Lower lobe of right lung (tissue), 2 donors: ENCODE measurements around the gene CHST8. TPM values are rescaled to one million over a fixed set of nuclear protein-coding genes. Genes with fewer than 3 reads are reported as not detected.
A peak's percentile ranks its signal among the peaks of the same experiment; 100 is the strongest.

Experiments used
- ATAC-seq, 2 donors: fragments of 200-7000 bp; cut with Tn5 transposase; one replicate each; pipeline ENCODE4 v1.9.1; 2020 to 2022; ENCODE audit warnings: mild to moderate bottlenecking in 2 of 2, moderate library complexity in 2 of 2
- DNase-seq: peaks from one replicate; pipeline ENCODE4 v3.0.0-alpha.2; 2020
- H3K27ac ChIP-seq: fragments of 200-600 bp; one replicate; pipeline ENCODE4 v1.8.0; 2022
- H3K27me3 ChIP-seq: fragments of 200-600 bp; one replicate; pipeline ENCODE4 v1.8.0; 2022; ENCODE audit warnings: low read depth
- H3K36me3 ChIP-seq: fragments of 200-600 bp; one replicate; pipeline ENCODE4 v1.8.0; 2022; ENCODE audit warnings: mild to moderate bottlenecking
- H3K4me1 ChIP-seq: fragments of 200-600 bp; one replicate; pipeline ENCODE4 v1.8.0; 2022
- H3K4me3 ChIP-seq: fragments of 200-600 bp; one replicate; pipeline ENCODE4 v1.8.0; 2022; ENCODE audit warnings: mild to moderate bottlenecking
- H3K9me3 ChIP-seq: fragments of 200-600 bp; one replicate; pipeline ENCODE4 v1.8.0; 2022
- intact Hi-C: fragments of 100-400 bp; cut with DNase I; formaldehyde crosslinking; loops from one replicate; pipeline ENCODE4 v1.11.0; 2022
- total RNA-seq: library from RNA; stranded (reverse); fragmentation: NEBNext Ultra II Directional; extraction: Animal tissue kit (Norgen Biotek cat#: 25700); gene quantifications from one replicate; pipeline ENCODE4 v1.2.1, GENCODE V29; 2021
- TF ChIP-seq, protein P1 (sequence below): fragments of 200-600 bp; IDR thresholded peaks from one replicate; pipeline ENCODE4 v1.8.0; 2022; ENCODE audit warnings: antibody characterized with exemption, mild to moderate bottlenecking
- donor health status: DM: no; HTN: yes; CAD: no; lungs with severe emphysema.

The CHST8 gene
- total RNA-seq, 1 donor from 2014 or later: not detected

GRCh38 chr19:33766623-33767022 is 144.9 kb downstream of the CHST8 start:
- H3K36me3 ChIP-seq: no peaks in the 10 kb centered on the region
- no peak for ATAC-seq
- no peak for DNase-seq
- intact Hi-C loops: no loop called here
- no peaks in the 10 kb centered on the region for H3K9me3 ChIP-seq
- no peak overlapping the region for H3K27ac ChIP-seq
- peaks cover 10% of the 10 kb centered on the region for H3K27me3 ChIP-seq
- TF ChIP-seq, protein P1, sequence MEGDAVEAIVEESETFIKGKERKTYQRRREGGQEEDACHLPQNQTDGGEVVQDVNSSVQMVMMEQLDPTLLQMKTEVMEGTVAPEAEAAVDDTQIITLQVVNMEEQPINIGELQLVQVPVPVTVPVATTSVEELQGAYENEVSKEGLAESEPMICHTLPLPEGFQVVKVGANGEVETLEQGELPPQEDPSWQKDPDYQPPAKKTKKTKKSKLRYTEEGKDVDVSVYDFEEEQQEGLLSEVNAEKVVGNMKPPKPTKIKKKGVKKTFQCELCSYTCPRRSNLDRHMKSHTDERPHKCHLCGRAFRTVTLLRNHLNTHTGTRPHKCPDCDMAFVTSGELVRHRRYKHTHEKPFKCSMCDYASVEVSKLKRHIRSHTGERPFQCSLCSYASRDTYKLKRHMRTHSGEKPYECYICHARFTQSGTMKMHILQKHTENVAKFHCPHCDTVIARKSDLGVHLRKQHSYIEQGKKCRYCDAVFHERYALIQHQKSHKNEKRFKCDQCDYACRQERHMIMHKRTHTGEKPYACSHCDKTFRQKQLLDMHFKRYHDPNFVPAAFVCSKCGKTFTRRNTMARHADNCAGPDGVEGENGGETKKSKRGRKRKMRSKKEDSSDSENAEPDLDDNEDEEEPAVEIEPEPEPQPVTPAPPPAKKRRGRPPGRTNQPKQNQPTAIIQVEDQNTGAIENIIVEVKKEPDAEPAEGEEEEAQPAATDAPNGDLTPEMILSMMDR: no peak
- no peaks in the 10 kb centered on the region for H3K4me1 ChIP-seq
- H3K4me3 ChIP-seq: no peak overlapping the region

DNA sequence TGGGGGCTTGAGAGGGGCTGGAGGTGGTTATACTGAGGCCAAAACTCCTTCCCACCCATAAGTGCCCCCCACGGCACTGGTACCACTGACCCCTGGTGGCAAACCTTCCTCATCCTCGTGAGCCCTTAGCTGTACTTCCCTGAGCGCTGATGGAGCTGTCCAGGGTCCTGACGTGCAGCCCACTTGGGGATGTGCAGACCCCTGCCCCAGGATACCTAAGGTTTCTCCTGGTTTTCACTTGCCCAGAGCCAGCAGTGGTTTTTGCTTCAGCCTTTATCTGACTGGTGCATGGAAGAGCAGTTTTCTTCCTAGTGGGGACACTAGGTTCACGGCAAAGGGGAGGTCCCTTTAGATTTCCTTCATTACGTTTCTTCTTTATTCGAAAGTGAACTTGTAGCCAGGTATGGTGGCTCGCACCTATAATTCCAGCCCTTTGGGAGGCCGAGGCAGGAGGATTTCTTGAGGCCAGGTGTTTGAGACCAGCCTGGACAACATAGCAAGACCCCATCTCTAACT is 146.2 kb downstream of the CHST8 start:
- no peaks in the 10 kb centered on the region for H3K4me1 ChIP-seq
- H3K27me3 ChIP-seq: peaks cover 10% of the 10 kb centered on the region
- H3K9me3 ChIP-seq: no peaks in the 10 kb centered on the region
- no peak overlapping the region for H3K4me3 ChIP-seq
- DNase-seq (no peak), ATAC-seq (no peak)
- intact Hi-C loops: no loop called here
- TF ChIP-seq, protein P1: no peak
- H3K27ac ChIP-seq: no peak overlapping the region
- H3K36me3 ChIP-seq: no peaks in the 10 kb centered on the region

GRCh38 chr19:33769208-33769607 is 147.5 kb downstream of the CHST8 start:
- Histone ChIP-seq H3K9me3 (no peaks in the 10 kb centered on the region), H3K27me3 (peaks cover 10% of the 10 kb centered on the region), H3K27ac (no peak overlapping the region), H3K4me1 (no peaks in the 10 kb centered on the region), H3K4me3 (no peak overlapping the region), H3K36me3 (no peaks in the 10 kb centered on the region)
- DNase-seq: no peak
- ATAC-seq: no peak
- TF ChIP-seq, protein P1: no peak
- intact Hi-C loops: no loop called here

DNA sequence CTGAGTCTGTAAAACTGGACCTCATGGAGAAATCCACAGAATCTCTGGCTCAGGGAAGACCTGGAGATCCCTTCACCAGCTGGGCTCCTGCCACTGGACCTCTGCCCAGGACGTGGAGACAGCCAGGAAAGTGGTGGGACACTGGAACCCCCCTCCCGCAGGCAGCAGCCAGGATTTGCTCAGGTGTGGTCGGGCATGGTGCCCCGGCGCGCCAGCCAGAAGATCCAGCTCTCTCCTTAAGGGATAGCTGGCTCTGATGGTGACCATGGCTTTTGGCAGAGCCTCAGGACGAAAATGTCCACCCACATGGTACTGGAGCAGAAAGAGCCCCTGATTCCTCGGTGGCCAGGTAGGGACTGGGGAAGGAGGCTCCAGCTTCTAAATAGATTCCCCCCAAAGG is 148.4 kb downstream of the CHST8 start:
- no peaks in the 10 kb centered on the region for H3K9me3 ChIP-seq
- no peak for ATAC-seq
- H3K4me1 ChIP-seq: no peaks in the 10 kb centered on the region
- intact Hi-C loops: loop anchor here (10.0 kb wide), 1 partner anchor 335 kb away; no protein-coding TSS in a partner anchor
- TF ChIP-seq, protein P1: no peak
- DNase-seq: no peak
- H3K27me3 ChIP-seq: peaks cover 10% of the 10 kb centered on the region
- H3K27ac ChIP-seq: no peak overlapping the region
- H3K4me3 ChIP-seq: no peak overlapping the region
- H3K36me3 ChIP-seq: no peaks in the 10 kb centered on the region

GRCh38 chr19:33771384-33772101 is 149.8 kb downstream of the CHST8 start:
- peak; percentile 73 to 81 for ATAC-seq
- Histone ChIP-seq H3K4me3 (no peak overlapping the region), H3K4me1 (no peaks in the 10 kb centered on the region), H3K9me3 (no peaks in the 10 kb centered on the region), H3K27me3 (peaks cover 9% of the 10 kb centered on the region), H3K27ac (no peak overlapping the region), H3K36me3 (no peaks in the 10 kb centered on the region)
- peak; percentile 74 for DNase-seq
- TF ChIP-seq, protein P1: peak; percentile 86
- intact Hi-C loops: loop anchor here (10.0 kb wide), 1 partner anchor 337 kb away; no protein-coding TSS in a partner anchor
